Liver (tissue), 9 donors: ENCODE measurements around the gene PAX7. TPM values are rescaled to one million over a fixed set of nuclear protein-coding genes. Genes with fewer than 3 reads are reported as not detected.

Experiments
- DNase-seq: peaks from one replicate; pipeline ENCODE4 v3.0.0-alpha.2; 2017; ENCODE audit warnings: low spot score
- H3K27ac ChIP-seq, 2 donors: one replicate each; pipeline ENCODE4 v1.7.0; 2013; ENCODE audit warnings: inconsistent platforms in 2 of 2, low read length in 2 of 2, control low read depth in 1 of 2, low read depth in 1 of 2, mild to moderate bottlenecking in 1 of 2
- H3K27me3 ChIP-seq, 4 donors: one replicate each; pipeline versions ENCODE4 v1.6.1 to v1.7.0; 2013; ENCODE audit warnings: low read length in 3 of 4, inconsistent platforms in 1 of 4, mild to moderate bottlenecking in 1 of 4, moderate library complexity in 1 of 4; ENCODE audit not compliant: control insufficient read depth in 4 of 4, insufficient read depth in 4 of 4
- H3K36me3 ChIP-seq, 4 donors: one replicate each; pipeline versions ENCODE4 v1.6.1 to v1.7.0; 2013; ENCODE audit warnings: low read length in 3 of 4, mild to moderate bottlenecking in 3 of 4, low read depth in 1 of 4, moderate library complexity in 1 of 4; ENCODE audit not compliant: control insufficient read depth in 4 of 4, insufficient read depth in 3 of 4
- H3K4me1 ChIP-seq, 4 donors: one replicate each; pipeline versions ENCODE4 v1.6.1 to v1.7.0; 2013; ENCODE audit warnings: low read length in 3 of 4, mild to moderate bottlenecking in 3 of 4, moderate library complexity in 1 of 4; ENCODE audit not compliant: control insufficient read depth in 4 of 4, insufficient read depth in 4 of 4
- H3K4me3 ChIP-seq, 3 donors: one replicate each; pipeline versions ENCODE4 v1.6.1 to v1.7.0; 2013; ENCODE audit warnings: low read length in 3 of 3, control low read depth in 1 of 3, low read depth in 1 of 3, mild to moderate bottlenecking in 1 of 3
- H3K9ac ChIP-seq, 2 donors: one replicate each; pipeline ENCODE4 v1.7.0; 2013; ENCODE audit warnings: low read length in 2 of 2, mild to moderate bottlenecking in 2 of 2, moderate library complexity in 2 of 2, control low read depth in 1 of 2, low read depth in 1 of 2
- H3K9me3 ChIP-seq, 4 donors: one replicate each; pipeline versions ENCODE4 v1.6.1 to v1.7.0; 2013; ENCODE audit warnings: low read length in 3 of 4; ENCODE audit not compliant: control insufficient read depth in 4 of 4
- EGR1 ChIP-seq, 2 donors: IDR thresholded peaks; 2 replicates each; pipeline ENCODE4 v1.6.1; 2016 to 2018; ENCODE audit warnings: antibody characterized with exemption in 2 of 2, low read depth in 2 of 2
- FOXA1 ChIP-seq: IDR thresholded peaks from 2 replicates; pipeline ENCODE4 v1.6.1; 2016; ENCODE audit warnings: antibody characterized with exemption
- HNF4A ChIP-seq, 2 donors: conservative IDR thresholded peaks; 2 replicates each; pipeline ENCODE4 v1.6.1; 2016; ENCODE audit warnings: antibody characterized with exemption in 2 of 2, mild to moderate bottlenecking in 2 of 2
- HNF4G ChIP-seq: IDR thresholded peaks from 2 replicates; pipeline ENCODE4 v1.6.1; 2016; ENCODE audit warnings: antibody characterized with exemption
- JUND ChIP-seq, 2 donors: IDR thresholded peaks; 2 replicates each; pipeline ENCODE4 v1.6.1; 2016; ENCODE audit warnings: antibody characterized with exemption in 2 of 2
- RAD21 ChIP-seq, 2 donors: IDR thresholded peaks; 2 replicates each; pipeline ENCODE4 v1.6.1; 2016; ENCODE audit warnings: antibody characterized with exemption in 2 of 2, mild to moderate bottlenecking in 2 of 2
- SP1 ChIP-seq: IDR thresholded peaks from 2 replicates; pipeline ENCODE4 v1.6.1; 2018; ENCODE audit warnings: antibody characterized with exemption, mild to moderate bottlenecking
- WGBS: extraction: QIAGEN DNeasy Blood & Tissue Kit; methylation state at CpG from one replicate; pipeline ENCODE4 v1.1.7; 2013; 5-methylcytosine and 5-hydroxymethylcytosine counted together
- polyA plus RNA-seq, 2 donors: library from polyadenylated mRNA; stranded (reverse) in 1 of 2; unstranded in 1 of 2; fragments of 200-250 nt in 1 of 2; fragments of >200 nt in 1 of 2; fragmentation: Nextera tagmentation in 1 of 2; extraction: Ambion mirVana in 1 of 2; gene quantifications; one replicate each; pipeline versions ENCODE4 v1.2.1 to v1.2.3, GENCODE V29; 2013 to 2015
- total RNA-seq, 2 donors: library from RNA; depleted of rRNA; stranded (reverse); fragments of >200 nt; gene quantifications; one replicate each; pipeline ENCODE4 v1.2.3, GENCODE V29; 2014
- TF ChIP-seq, protein P1 (sequence below): IDR thresholded peaks from 2 replicates; pipeline ENCODE4 v1.6.1; 2016; ENCODE audit warnings: antibody characterized with exemption, mild to moderate bottlenecking
- TF ChIP-seq, protein P2 (sequence below): IDR thresholded peaks from 2 replicates; pipeline ENCODE4 v1.6.1; 2016; ENCODE audit warnings: antibody characterized with exemption
- TF ChIP-seq, protein P3 (sequence below): IDR thresholded peaks from 2 replicates; pipeline ENCODE4 v1.6.1; 2016; ENCODE audit warnings: antibody characterized with exemption
- TF ChIP-seq, protein P4 (sequence below): IDR thresholded peaks from 2 replicates; pipeline ENCODE4 v1.6.1; 2016; ENCODE audit warnings: antibody characterized with exemption
- TF ChIP-seq, protein P5 (sequence below): fragments of 150-350 bp; IDR thresholded peaks from 2 replicates; pipeline ENCODE4 v1.5.1; 2017; ENCODE audit warnings: improper control_type of control experiment, low read depth, low read length; ENCODE audit not compliant: missing input control
- donor health status: healthy.
- donor health status: healthy.
- donor health status: healthy.
- donor health status: healthy.
- donor health status: healthy.

PAX7 gene
- total and polyA plus RNA-seq, 4 donors = not detected

DNA sequence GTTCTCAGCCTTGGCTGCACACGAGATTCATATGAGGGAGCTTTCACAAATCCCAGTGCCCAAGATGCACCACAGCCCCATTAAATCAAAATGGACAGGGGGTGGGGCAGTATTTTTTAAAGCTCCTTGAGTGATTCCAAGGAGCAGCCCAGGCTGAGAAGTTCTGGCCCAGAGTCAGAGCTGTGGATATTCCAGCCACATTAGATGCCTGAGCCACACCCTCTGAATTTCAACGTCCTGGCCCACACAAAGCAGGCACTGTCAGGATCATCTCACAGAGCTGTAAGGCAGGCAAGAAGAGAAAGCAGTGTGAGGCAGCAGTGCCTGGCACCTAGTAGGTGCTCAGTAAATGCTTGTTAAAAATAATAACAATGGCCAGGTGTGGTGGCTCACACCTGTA, 37.4 kb downstream of the PAX7 start:
- 37% methylated on average over 2 of the region's 2 CpGs for WGBS
- Histone ChIP-seq H3K27ac (no peak overlapping the region), H3K27me3 (peaks cover 0 to 4% (median 0%) of the 10 kb centered on the region in 4 donors), H3K4me3 (no peak overlapping the region), H3K4me1 (no peaks in the 10 kb centered on the region), H3K36me3 (no peaks in the 10 kb centered on the region), H3K9ac (no peak overlapping the region), H3K9me3 (no peaks in the 10 kb centered on the region)
- DNase-seq = no peak
- TF ChIP-seq HNF4G = no peak
- TF ChIP-seq, protein P1, sequence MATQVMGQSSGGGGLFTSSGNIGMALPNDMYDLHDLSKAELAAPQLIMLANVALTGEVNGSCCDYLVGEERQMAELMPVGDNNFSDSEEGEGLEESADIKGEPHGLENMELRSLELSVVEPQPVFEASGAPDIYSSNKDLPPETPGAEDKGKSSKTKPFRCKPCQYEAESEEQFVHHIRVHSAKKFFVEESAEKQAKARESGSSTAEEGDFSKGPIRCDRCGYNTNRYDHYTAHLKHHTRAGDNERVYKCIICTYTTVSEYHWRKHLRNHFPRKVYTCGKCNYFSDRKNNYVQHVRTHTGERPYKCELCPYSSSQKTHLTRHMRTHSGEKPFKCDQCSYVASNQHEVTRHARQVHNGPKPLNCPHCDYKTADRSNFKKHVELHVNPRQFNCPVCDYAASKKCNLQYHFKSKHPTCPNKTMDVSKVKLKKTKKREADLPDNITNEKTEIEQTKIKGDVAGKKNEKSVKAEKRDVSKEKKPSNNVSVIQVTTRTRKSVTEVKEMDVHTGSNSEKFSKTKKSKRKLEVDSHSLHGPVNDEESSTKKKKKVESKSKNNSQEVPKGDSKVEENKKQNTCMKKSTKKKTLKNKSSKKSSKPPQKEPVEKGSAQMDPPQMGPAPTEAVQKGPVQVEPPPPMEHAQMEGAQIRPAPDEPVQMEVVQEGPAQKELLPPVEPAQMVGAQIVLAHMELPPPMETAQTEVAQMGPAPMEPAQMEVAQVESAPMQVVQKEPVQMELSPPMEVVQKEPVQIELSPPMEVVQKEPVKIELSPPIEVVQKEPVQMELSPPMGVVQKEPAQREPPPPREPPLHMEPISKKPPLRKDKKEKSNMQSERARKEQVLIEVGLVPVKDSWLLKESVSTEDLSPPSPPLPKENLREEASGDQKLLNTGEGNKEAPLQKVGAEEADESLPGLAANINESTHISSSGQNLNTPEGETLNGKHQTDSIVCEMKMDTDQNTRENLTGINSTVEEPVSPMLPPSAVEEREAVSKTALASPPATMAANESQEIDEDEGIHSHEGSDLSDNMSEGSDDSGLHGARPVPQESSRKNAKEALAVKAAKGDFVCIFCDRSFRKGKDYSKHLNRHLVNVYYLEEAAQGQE = no peak
- TF ChIP-seq, protein P2, sequence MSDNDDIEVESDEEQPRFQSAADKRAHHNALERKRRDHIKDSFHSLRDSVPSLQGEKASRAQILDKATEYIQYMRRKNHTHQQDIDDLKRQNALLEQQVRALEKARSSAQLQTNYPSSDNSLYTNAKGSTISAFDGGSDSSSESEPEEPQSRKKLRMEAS = no peak
- TF ChIP-seq EGR1 (IDR thresholded peaks at IDR 0.05; ENCODE audit: low read depth in 2 of 2) = no peak
- TF ChIP-seq, protein P3, sequence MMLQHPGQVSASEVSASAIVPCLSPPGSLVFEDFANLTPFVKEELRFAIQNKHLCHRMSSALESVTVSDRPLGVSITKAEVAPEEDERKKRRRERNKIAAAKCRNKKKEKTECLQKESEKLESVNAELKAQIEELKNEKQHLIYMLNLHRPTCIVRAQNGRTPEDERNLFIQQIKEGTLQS = no peak
- TF ChIP-seq, protein P4, sequence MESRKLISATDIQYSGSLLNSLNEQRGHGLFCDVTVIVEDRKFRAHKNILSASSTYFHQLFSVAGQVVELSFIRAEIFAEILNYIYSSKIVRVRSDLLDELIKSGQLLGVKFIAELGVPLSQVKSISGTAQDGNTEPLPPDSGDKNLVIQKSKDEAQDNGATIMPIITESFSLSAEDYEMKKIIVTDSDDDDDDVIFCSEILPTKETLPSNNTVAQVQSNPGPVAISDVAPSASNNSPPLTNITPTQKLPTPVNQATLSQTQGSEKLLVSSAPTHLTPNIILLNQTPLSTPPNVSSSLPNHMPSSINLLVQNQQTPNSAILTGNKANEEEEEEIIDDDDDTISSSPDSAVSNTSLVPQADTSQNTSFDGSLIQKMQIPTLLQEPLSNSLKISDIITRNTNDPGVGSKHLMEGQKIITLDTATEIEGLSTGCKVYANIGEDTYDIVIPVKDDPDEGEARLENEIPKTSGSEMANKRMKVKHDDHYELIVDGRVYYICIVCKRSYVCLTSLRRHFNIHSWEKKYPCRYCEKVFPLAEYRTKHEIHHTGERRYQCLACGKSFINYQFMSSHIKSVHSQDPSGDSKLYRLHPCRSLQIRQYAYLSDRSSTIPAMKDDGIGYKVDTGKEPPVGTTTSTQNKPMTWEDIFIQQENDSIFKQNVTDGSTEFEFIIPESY = no peak
- TF ChIP-seq FOXA1 = no peak
- no peak for TF ChIP-seq SP1

DNA sequence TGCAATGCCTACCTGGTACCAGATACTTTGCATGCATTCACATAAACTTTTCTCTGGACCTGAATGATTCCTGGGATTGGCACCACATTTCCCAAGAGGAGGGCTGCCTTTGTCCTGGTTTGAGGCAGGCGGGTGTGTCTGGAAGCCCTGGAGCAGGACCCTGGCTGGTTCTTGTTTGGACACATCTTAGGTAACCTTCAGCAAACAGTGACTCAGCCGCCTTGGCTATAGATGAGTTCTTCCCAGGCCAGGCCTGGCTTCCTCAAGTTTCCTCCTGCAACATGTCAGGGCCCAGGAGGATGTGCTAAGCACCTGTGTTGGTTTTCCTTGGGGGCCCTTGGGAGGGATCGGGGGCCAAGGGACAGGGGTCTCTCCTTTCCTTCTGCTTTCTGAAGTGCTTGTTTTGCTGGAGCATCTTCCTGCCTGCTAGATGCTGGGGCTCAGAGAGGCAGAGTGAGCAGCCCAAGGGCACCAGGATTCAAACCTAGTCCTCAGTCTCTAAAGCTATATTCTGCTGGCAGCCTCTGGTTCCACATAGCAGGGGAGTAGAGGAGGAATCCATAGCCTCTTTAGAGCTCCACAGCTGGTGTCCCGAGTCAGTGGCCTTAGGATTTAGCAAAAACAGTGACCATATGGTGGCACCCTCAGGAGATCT, 38.2 kb downstream of the PAX7 start:
- Histone ChIP-seq H3K36me3 (no peaks in the 10 kb centered on the region), H3K4me3 (no peak overlapping the region), H3K27me3 (peaks cover 0 to 4% (median 0%) of the 10 kb centered on the region in 4 donors), H3K4me1 (no peaks in the 10 kb centered on the region), H3K9ac (no peak overlapping the region), H3K27ac (no peak overlapping the region), H3K9me3 (no peaks in the 10 kb centered on the region)
- DNase-seq = no peak
- TF ChIP-seq HNF4G (no peak), HNF4A (conservative IDR thresholded peaks at IDR 0.05) (no peak), RAD21 (IDR thresholded peaks at IDR 0.05) (no peak), JUND (IDR thresholded peaks at IDR 0.05) (no peak)
- TF ChIP-seq, protein P5, sequence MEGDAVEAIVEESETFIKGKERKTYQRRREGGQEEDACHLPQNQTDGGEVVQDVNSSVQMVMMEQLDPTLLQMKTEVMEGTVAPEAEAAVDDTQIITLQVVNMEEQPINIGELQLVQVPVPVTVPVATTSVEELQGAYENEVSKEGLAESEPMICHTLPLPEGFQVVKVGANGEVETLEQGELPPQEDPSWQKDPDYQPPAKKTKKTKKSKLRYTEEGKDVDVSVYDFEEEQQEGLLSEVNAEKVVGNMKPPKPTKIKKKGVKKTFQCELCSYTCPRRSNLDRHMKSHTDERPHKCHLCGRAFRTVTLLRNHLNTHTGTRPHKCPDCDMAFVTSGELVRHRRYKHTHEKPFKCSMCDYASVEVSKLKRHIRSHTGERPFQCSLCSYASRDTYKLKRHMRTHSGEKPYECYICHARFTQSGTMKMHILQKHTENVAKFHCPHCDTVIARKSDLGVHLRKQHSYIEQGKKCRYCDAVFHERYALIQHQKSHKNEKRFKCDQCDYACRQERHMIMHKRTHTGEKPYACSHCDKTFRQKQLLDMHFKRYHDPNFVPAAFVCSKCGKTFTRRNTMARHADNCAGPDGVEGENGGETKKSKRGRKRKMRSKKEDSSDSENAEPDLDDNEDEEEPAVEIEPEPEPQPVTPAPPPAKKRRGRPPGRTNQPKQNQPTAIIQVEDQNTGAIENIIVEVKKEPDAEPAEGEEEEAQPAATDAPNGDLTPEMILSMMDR = no peak
- TF ChIP-seq, protein P3 = no peak
- WGBS = 59% methylated on average over 4 of the region's 4 CpGs
